Femur (tissue), 1 donor: ENCODE measurements around the gene ADAMTS16.
A peak's percentile ranks its signal among the peaks of the same experiment; 100 is the strongest.

Experiments used
- DNase-seq: peaks from one replicate; pipeline ENCODE4 v3.0.0-alpha.2; 2017

Gene ADAMTS16

DNA sequence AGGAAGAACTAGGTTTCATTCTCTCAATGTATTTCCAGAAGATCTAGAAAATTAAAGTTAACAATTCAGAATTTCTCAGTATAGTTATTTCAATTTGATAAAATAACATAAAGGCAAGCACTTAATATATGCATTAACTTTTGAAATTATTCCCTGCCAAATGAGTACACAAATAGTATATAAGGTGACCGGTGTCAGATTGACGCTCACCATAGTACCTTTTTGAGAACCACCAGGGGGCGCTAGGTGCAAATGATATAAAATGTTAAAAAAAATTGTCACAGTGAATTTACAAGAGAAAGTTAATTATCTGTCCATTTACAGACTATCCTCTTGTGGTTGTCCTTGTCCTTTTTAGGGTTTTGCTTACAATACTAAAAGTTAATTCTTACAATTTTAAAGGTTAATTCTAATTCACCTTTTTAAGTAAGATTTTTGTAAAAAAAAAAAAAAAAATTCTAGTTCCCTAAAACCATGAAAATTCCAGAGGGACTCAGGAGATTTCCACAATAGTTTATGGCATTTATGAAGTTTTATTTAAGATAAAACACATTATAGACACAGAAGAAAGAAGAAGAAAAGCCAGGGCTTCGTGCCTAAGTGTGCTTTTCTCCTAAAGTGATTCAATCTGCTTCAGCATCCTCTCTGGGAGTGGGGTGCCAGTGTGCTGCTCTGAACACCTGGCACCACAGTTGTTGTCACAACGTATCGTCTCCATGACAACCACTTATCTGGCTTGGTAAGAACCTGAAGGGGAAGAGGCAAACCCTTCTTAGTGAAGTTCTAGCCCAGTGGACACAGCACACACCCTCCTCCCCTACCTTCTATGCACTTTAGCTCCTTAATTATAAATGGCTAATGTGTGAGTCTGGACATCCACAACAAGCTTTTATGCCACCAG lies 1.7 kb downstream of the ADAMTS16 start:
- DNase-seq = peak; percentile 53

DNA sequence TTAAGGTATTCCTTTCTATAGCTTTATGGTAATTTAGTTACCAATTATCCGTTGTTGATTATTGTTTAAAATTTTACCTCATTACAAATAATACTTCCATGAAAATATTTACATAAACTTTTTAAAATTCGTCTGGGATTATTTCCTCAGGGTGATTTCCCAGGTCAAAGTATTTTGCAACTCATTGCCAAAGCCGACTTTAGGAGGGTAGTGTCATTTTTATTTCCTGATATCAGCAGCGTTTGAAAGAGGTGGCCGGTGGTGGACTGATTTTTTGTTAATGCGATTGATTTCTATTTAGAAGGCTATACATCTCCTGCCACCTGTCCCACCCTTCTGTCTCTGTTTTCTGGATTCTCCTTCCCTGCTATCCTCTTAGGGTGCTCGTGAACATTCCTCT lies 4.3 kb downstream of the ADAMTS16 start:
- no peak for DNase-seq

GRCh38 chr5:5145651-5146529 lies 5.8 kb downstream of the ADAMTS16 start:
- no peak for DNase-seq

GRCh38 chr5:5146530-5147160 lies 6.5 kb downstream of the ADAMTS16 start:
- DNase-seq = peak; percentile 29

- no peak for DNase-seq
Observed at GRCh38 chr5:5149154-5149553, 9.0 kb downstream of the ADAMTS16 start.

DNA sequence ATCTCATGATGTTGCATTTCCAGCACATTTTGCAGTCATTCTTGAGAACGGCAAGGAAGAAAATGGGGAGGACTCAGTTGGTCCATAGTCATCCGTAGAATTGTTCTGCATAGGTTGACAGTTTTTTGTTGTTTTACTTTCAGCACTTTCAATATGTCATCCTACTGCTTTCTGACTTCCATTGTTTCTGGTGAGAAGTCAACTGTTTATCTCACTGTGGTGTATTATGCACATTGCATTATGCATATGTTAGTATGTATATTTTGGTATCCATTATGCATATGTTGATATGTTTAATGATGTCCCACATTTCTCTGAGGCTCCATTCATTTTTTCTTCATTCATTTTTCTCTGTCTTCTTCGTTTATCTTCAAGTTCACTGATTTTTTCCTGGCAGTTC lies 10.5 kb downstream of the ADAMTS16 start:
- no peak for DNase-seq

- DNase-seq = no peak
Observed at GRCh38 chr5:5154733-5155132, 14.6 kb downstream of the ADAMTS16 start.

GRCh38 chr5:5155617-5156016 lies 15.5 kb downstream of the ADAMTS16 start:
- no peak for DNase-seq

- no peak for DNase-seq
Observed at GRCh38 chr5:5156471-5157082, 16.4 kb downstream of the ADAMTS16 start.

GRCh38 chr5:5158472-5158895 lies 18.4 kb downstream of the ADAMTS16 start:
- DNase-seq = no peak

GRCh38 chr5:5159282-5160103 lies 19.4 kb downstream of the ADAMTS16 start:
- DNase-seq = no peak

DNA sequence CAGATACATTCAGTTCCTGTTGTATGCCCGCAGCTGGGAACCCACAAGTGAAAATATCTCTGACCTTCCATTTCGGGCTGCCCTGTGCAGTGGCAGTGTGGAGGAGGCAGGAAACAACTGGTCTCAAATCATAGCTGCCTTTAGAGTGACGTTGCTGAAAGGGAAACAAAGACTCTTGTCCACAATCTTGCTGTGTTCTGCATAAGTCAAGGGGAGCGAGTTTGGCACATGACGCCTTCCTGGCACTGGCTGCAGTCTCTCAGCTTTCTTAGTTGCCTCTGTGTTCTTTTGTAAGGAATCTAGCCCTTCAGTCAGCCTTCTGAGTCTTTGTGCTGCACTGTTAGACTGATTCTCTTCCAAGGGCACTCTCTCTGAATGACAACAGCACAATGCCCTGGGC lies 24.0 kb downstream of the ADAMTS16 start:
- DNase-seq = no peak

DNA sequence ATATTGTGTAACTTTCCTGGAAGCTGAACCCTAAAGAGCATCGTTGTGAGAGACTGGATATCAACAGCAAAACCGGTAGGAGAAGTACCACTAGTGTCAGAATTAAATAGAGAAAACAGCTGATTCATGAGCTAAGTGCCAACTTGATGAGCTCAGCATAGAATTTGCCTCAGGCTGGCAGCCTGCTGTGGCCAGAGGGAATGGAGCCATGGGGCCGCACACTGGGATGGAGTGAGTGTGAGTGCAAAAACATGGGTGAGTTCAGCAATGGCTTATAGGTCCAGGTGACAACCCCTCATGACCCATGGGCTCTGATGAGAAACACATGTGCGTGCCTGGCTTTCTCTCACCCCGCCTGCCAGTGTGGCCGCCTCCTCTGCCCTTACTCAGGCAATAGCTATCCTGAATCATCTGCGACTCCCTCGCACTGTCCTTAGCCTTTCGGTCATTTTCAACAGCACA lies 25.4 kb downstream of the ADAMTS16 start:
- no peak for DNase-seq

DNA sequence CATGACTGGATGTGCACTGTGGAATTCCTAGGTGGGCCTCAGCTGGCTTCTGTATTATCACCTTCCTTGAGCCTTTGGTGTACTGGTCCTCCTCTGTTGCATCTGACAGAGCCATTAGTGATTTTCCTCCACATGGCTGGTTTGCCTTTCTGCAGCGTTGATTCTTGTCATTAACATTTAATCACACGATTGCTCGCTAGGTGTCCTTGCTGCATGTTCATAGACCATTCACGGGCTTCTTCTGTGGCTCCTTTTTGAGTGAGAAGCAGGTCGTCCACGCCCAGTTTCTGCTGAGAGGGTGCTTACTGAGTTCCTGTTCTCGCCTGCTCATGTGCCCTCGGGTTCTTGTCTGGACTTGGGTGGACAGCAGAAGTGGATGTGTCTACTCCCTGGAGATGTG lies 29.3 kb downstream of the ADAMTS16 start:
- DNase-seq = no peak

GRCh38 chr5:5178136-5178535 lies 38.0 kb downstream of the ADAMTS16 start:
- no peak for DNase-seq

- no peak for DNase-seq
Observed at GRCh38 chr5:5178580-5178979, 38.5 kb downstream of the ADAMTS16 start.

DNA sequence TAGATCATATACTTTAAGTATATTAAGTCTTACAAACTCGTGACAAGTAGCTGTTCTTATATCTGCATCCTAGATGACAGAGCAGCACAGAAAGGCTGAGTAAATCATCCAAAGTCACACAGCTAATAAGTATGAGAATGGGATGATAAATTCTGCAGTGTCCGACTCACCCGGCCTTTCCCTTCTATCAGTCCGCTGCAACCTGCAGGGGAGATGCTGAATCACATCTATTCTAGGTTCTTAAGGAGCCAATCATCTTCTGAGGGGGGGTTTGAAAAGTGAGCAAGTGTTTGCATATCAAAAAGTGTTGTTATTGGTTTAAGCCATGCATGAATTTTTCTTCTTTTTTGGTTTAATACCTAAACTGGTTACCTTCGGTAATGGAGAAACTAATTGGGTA lies 38.9 kb downstream of the ADAMTS16 start:
- DNase-seq = no peak

DNA sequence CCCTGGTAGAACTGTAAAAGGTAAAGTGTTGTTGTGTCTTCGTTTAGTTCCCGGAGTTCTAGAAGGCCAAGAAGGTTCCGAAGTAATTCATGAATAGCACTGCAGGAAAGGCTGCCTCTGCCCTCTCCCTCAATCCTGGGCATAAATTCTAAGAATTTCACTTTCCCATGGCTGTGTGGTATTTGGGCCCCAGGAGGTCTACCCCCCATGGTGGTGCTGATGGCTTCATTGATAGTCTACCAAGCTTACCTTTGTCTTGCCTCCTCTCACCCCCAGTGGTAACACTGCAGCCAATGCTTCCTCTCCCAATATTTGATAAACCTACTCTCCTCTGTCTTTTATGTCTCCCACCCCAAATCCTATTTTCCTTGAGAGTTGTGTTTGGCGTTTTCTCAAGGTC lies 39.5 kb downstream of the ADAMTS16 start:
- no peak for DNase-seq

DNA sequence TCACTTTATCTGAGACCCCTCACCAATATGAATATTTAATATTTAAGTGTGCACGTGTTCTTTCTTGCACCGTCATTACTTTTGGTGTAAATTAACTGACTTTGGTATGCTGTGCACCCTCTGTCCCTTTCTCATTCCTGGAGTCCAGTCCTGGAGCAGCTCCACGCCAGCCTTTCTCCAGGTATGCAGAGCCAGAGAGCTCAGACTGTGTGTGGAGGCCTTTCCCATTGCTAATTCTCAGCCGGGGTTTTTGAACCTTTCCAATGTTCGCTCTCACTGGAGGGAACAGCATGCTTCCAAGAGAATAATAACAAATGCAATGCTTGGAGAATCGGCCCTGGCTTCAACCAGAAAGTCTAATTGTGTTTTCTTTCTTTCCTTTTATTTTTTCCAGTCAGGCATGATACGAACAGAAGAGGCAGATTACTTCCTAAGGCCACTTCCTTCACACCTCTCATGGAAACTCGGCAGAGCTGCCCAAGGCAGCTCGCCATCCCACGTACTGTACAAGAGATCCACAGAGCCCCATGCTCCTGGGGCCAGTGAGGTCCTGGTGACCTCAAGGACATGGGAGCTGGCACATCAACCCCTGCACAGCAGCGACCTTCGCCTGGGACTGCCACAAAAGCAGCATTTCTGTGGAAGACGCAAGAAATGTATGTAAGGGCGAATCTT lies 41.7 kb downstream of the ADAMTS16 start:
- no peak for DNase-seq

DNA sequence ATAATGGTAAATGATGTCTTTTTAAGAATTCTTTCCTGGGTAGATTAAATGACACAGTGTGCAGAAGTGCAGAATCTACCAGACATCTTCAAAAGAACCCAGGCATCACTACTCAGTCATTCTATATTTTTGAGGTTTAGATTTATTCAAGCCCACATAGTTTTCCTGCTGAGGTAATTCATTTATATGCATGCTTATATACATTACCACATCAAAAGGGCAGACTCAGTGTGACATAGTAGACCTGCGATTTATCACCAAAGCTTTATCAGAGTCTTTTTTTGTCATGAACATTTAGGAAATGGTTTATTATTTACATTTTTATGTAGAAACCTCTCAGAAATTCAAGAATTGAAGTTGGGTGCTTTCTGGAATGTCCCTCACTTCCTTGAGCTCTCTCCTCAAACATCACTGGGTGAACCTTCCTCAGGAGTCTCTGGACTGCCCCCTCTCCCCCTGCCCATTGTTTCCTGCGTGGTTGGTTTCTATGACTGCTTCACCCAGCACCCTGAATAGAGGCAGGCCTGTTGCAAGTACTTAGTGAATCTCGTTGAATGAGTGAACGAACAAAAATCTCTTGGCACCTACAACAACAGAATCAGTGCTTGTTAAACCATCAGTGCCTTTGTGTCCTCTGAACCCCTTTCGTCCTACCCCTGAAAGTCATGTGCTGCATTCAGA lies 42.5 kb downstream of the ADAMTS16 start:
- no peak for DNase-seq
